Brain pericyte (primary cell): ENCODE measurements around the gene NUMA1.

Source experiments
- DNase-seq: peaks from one replicate; pipeline ENCODE4 v3.0.0-alpha.2; 2012; ENCODE audit warnings: low read depth, low spot score

Gene NUMA1

GRCh38 chr11:72000202-72000867 is 80.0 kb downstream of the NUMA1 start:
- no peak for DNase-seq

- DNase-seq: no peak
Observed at GRCh38 chr11:71999798-72000197, 80.5 kb downstream of the NUMA1 start.

- no peak for DNase-seq
Observed at GRCh38 chr11:71999362-71999761, 81.0 kb downstream of the NUMA1 start.

GRCh38 chr11:71998649-71999310 is 81.6 kb downstream of the NUMA1 start, which contains the start of gene IL18BP:
TSS of gene IL18BP (plus strand) at chr11:71998909. CDS start at chr11:71999985, 1,076 bp downstream.
- no peak for DNase-seq

- DNase-seq: no peak
Observed at GRCh38 chr11:71998061-71998460, 82.3 kb downstream of the NUMA1 start.

- DNase-seq: no peak
Observed at GRCh38 chr11:71997594-71997993, 82.7 kb downstream of the NUMA1 start.

- DNase-seq: no peak
Observed at GRCh38 chr11:71996946-71997345, 83.4 kb downstream of the NUMA1 start.

- no peak for DNase-seq
Observed at GRCh38 chr11:71996517-71996916, 83.8 kb downstream of the NUMA1 start.

- no peak for DNase-seq
Observed at GRCh38 chr11:71995726-71996291, 84.5 kb downstream of the NUMA1 start.

GRCh38 chr11:71994786-71995185 is 85.6 kb downstream of the NUMA1 start:
- no peak for DNase-seq

- DNase-seq: no peak
Observed at GRCh38 chr11:71992136-71992730, 88.1 kb downstream of the NUMA1 start.

GRCh38 chr11:71991494-71991893 is 88.8 kb downstream of the NUMA1 start:
- DNase-seq: no peak

GRCh38 chr11:71990701-71991100 is 89.6 kb downstream of the NUMA1 start:
- no peak for DNase-seq

- no peak for DNase-seq
Observed at GRCh38 chr11:71988050-71988449, 92.3 kb downstream of the NUMA1 start.

- no peak for DNase-seq
Observed at GRCh38 chr11:71987521-71987920, 92.8 kb downstream of the NUMA1 start.

GRCh38 chr11:71986131-71986530 is 94.2 kb downstream of the NUMA1 start:
- no peak for DNase-seq

GRCh38 chr11:71979602-71980001 is 100.7 kb downstream of the NUMA1 start:
- DNase-seq: no peak

- DNase-seq: no peak
Observed at GRCh38 chr11:71979094-71979493, 101.2 kb downstream of the NUMA1 start.

- no peak for DNase-seq
Observed at GRCh38 chr11:71977743-71978418, 102.5 kb downstream of the NUMA1 start.

GRCh38 chr11:71977090-71977489 is 103.3 kb downstream of the NUMA1 start:
- no peak for DNase-seq

- DNase-seq: no peak
Observed at GRCh38 chr11:71976551-71976950, 103.8 kb downstream of the NUMA1 start.

- DNase-seq: no peak
Observed at GRCh38 chr11:71971680-71972079, 108.7 kb downstream of the NUMA1 start.
